AG04450 (cell line): ENCODE measurements around the gene RIN3. TPM values are rescaled to one million over a fixed set of nuclear protein-coding genes. Genes with fewer than 3 reads are reported as not detected.
"Not testable (repeated sequence)": the region's sequence is repeated elsewhere in the genome, so short reads cannot be mapped to it uniquely, and the experiment has no call there.

Source experiments
- CTCF ChIA-PET: fragments of 300-600, 350-600 bp; formaldehyde crosslinking; extraction: SDS; loops from one replicate; lab custom pipeline; 2022; ENCODE audit warnings: antibody characterized with exemption, inconsistent platforms; lab: Charles Lee
- POLR2A ChIA-PET: fragments of 350-600 bp; formaldehyde crosslinking; extraction: SDS; loops from one replicate; lab custom pipeline; 2021; ENCODE audit warnings: antibody characterized with exemption, inconsistent platforms; lab: Yijun Ruan, JAX
- DNase-seq: peaks from one replicate; pipeline ENCODE4 v3.0.0-alpha.2; 2011; ENCODE audit warnings: low read depth, low spot score
- H3K27ac ChIP-seq: one replicate; pipeline ENCODE4 v1.5.1; 2012; ENCODE audit warnings: low read depth, low read length, control low read depth
- H3K27me3 ChIP-seq: one replicate; pipeline ENCODE4 v1.6.0; 2012; ENCODE audit warnings: low read length; ENCODE audit not compliant: control insufficient read depth, insufficient read depth
- H3K4me3 ChIP-seq: 2 replicates; pipeline ENCODE4 v1.5.1; 2011; ENCODE audit warnings: mild to moderate bottlenecking, low read depth, low read length, control low read depth
- H3K9me3 ChIP-seq: 2 replicates; pipeline ENCODE4 v1.5.1; 2012; ENCODE audit warnings: low read length; ENCODE audit not compliant: control insufficient read depth, insufficient read depth
- CTCF ChIP-seq: IDR thresholded peaks from 2 replicates; pipeline ENCODE4 v1.5.1; 2011; ENCODE audit warnings: low read depth, low read length, control low read depth, inconsistent platforms
- polyA plus RNA-seq: library from polyadenylated mRNA; depleted of rRNA; stranded (reverse); fragments of >200 nt; gene quantifications from 2 replicates; pipeline ENCODE4 v1.2.3, GENCODE V29; 2011

RIN3 gene
- polyA plus RNA-seq, 1 experiment: 3.7 TPM

GRCh38 chr14:92712654-92713051, 199.1 kb downstream of the RIN3 start:
- no peak overlapping the region for H3K27ac ChIP-seq

GRCh38 chr14:92714739-92715307, 201.2 kb downstream of the RIN3 start:
- not testable (repeated sequence) for H3K27ac ChIP-seq, H3K4me3 ChIP-seq, H3K9me3 ChIP-seq, DNase-seq, H3K27me3 ChIP-seq
- TF ChIP-seq CTCF: peak; percentile 82
- CTCF ChIA-PET: interaction anchor here (0.6 to 3.9 kb wide), 11 partner anchors 11 to 1407 kb away, joined by 3 to 46 read pairs (median 6); no protein-coding TSS in a partner anchor
- POLR2A ChIA-PET: interaction anchor here (0.7 kb wide), 1 partner anchor 9 kb away, joined by 7 read pairs; no protein-coding TSS in a partner anchor

More at GRCh38 chr14:92712654-92713051, 199.1 kb downstream of the RIN3 start:
- CTCF ChIA-PET: interaction anchor here (1.3 to 3.9 kb wide), 3 partner anchors 26 to 72 kb away, joined by 3 to 46 read pairs (median 5); no protein-coding TSS in a partner anchor
- H3K4me3 ChIP-seq: no peak overlapping the region
- POLR2A ChIA-PET: no interaction called here
- no peaks in the 10 kb centered on the region for H3K27me3 ChIP-seq
- no peak for DNase-seq
- no peak for TF ChIP-seq CTCF
- H3K9me3 ChIP-seq: no peaks in the 10 kb centered on the region

- CTCF ChIA-PET: interaction anchor here (2.7 kb wide), 1 partner anchor 29 kb away, joined by 7 read pairs; no protein-coding TSS in a partner anchor
- POLR2A ChIA-PET: no interaction called here
- no peaks in the 10 kb centered on the region for H3K9me3 ChIP-seq
- no peak for DNase-seq
- no peaks in the 10 kb centered on the region for H3K27me3 ChIP-seq
- no peak overlapping the region for H3K27ac ChIP-seq
- H3K4me3 ChIP-seq: no peak overlapping the region
- TF ChIP-seq CTCF: no peak
These were observed 202.6 kb downstream of the RIN3 start for GRCh38 chr14:92716131-92716530.

GRCh38 chr14:92717571-92718042, 204.0 kb downstream of the RIN3 start:
- no peak overlapping the region for H3K4me3 ChIP-seq
- CTCF ChIA-PET: interaction anchor here (0.7 to 2.7 kb wide), 3 partner anchors 10 to 66 kb away, joined by 3 to 8 read pairs (median 7); no protein-coding TSS in a partner anchor
- no peak for DNase-seq
- POLR2A ChIA-PET: no interaction called here
- H3K9me3 ChIP-seq: no peaks in the 10 kb centered on the region
- TF ChIP-seq CTCF: no peak
- no peaks in the 10 kb centered on the region for H3K27me3 ChIP-seq
- no peak overlapping the region for H3K27ac ChIP-seq

GRCh38 chr14:92718664-92719063, 205.1 kb downstream of the RIN3 start:
- H3K27me3 ChIP-seq: peaks cover 2% of the 10 kb centered on the region
- no peaks in the 10 kb centered on the region for H3K9me3 ChIP-seq
- no peak for TF ChIP-seq CTCF
- H3K27ac ChIP-seq: no peak overlapping the region
- ChIA-PET CTCF (interaction anchor here (0.6 to 2.7 kb wide), 2 partner anchors 32 to 599 kb away, joined by 3 to 7 read pairs; no protein-coding TSS in a partner anchor), POLR2A (no interaction called here)
- H3K4me3 ChIP-seq: no peak overlapping the region
- no peak for DNase-seq
